Activated B cell treated with CpG ODN at 0.5 μM for 24 hours (primary cell): ENCODE data around the gene CAPN8. TPM values are rescaled to one million over a fixed set of nuclear protein-coding genes. Genes with fewer than 3 reads are reported as not detected.

Source experiments
- ATAC-seq: fragments of 200-7000 bp; cut with Tn5 transposase; one replicate; pipeline ENCODE4 v1.10.0; 2021; ENCODE audit warnings: low read depth, mild to moderate bottlenecking, moderate library complexity
- CTCF ChIA-PET: fragments of 350-600 bp; sonication (Branson Sonifier 250); formaldehyde crosslinking; loops from one replicate; lab custom pipeline; 2021; ENCODE audit warnings: antibody characterized with exemption; lab: Charles Lee
- POLR2A ChIA-PET: fragments of 350-600 bp; sonication (Branson Sonifier 250); formaldehyde crosslinking; loops from one replicate; lab custom pipeline; 2021; ENCODE audit warnings: antibody characterized with exemption; lab: Charles Lee
- DNase-seq: peaks from one replicate; pipeline ENCODE4 v3.0.0; 2022
- H3K27ac Mint-ChIP-seq: one replicate; pipeline ENCODE4 v1.8.0; 2020; ENCODE audit warnings: mixed read lengths
- H3K27me3 Mint-ChIP-seq: one replicate; pipeline ENCODE4 v1.8.0; 2021; ENCODE audit warnings: mixed read lengths
- H3K36me3 Mint-ChIP-seq: one replicate; pipeline ENCODE4 v1.8.0; 2021; ENCODE audit warnings: low read depth, mixed read lengths
- H3K4me1 Mint-ChIP-seq: one replicate; pipeline ENCODE4 v1.8.0; 2021; ENCODE audit warnings: mixed read lengths
- H3K4me3 Mint-ChIP-seq: one replicate; pipeline ENCODE4 v1.8.0; 2020; ENCODE audit warnings: mild to moderate bottlenecking, mixed read lengths
- H3K9me3 Mint-ChIP-seq: one replicate; pipeline ENCODE4 v1.8.0; 2020; ENCODE audit warnings: mixed read lengths
- intact Hi-C: fragments of 100-400 bp; cut with micrococcal nuclease; formaldehyde crosslinking; loops from one replicate; pipeline ENCODE4 v1.15.1; 2024
- total RNA-seq: library from RNA; stranded (reverse); gene quantifications from 2 replicates; pipeline ENCODE4 v1.2.3, GENCODE V29; 2022
- TF ChIP-seq, protein P1 (sequence below): fragments of 200-600 bp; IDR thresholded peaks from one replicate; pipeline ENCODE4 v1.8.0; 2022; ENCODE audit warnings: antibody characterized with exemption, mild to moderate bottlenecking

CAPN8 gene
- total RNA-seq, 1 donor from 2014 or later, result not detected

- no peaks in the 10 kb centered on the region for H3K36me3 Mint-ChIP-seq
- ChIA-PET POLR2A (no interaction called here), CTCF (no interaction called here)
- TF ChIP-seq, protein P1, sequence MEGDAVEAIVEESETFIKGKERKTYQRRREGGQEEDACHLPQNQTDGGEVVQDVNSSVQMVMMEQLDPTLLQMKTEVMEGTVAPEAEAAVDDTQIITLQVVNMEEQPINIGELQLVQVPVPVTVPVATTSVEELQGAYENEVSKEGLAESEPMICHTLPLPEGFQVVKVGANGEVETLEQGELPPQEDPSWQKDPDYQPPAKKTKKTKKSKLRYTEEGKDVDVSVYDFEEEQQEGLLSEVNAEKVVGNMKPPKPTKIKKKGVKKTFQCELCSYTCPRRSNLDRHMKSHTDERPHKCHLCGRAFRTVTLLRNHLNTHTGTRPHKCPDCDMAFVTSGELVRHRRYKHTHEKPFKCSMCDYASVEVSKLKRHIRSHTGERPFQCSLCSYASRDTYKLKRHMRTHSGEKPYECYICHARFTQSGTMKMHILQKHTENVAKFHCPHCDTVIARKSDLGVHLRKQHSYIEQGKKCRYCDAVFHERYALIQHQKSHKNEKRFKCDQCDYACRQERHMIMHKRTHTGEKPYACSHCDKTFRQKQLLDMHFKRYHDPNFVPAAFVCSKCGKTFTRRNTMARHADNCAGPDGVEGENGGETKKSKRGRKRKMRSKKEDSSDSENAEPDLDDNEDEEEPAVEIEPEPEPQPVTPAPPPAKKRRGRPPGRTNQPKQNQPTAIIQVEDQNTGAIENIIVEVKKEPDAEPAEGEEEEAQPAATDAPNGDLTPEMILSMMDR, result no peak
- H3K4me3 Mint-ChIP-seq, result no peak overlapping the region
- no peaks in the 10 kb centered on the region for H3K9me3 Mint-ChIP-seq
- no peak overlapping the region for H3K27ac Mint-ChIP-seq
- ATAC-seq (peak; percentile 31), DNase-seq (no peak)
- intact Hi-C loops, result no loop called here
- no peaks in the 10 kb centered on the region for H3K4me1 Mint-ChIP-seq
- H3K27me3 Mint-ChIP-seq, result no peaks in the 10 kb centered on the region
Measured at GRCh38 chr1:223621312-223621734, 44.2 kb downstream of the CAPN8 start.

GRCh38 chr1:223620297-223620897 is 45.1 kb downstream of the CAPN8 start:
- ChIA-PET CTCF (no interaction called here), POLR2A (no interaction called here)
- Mint-ChIP-seq H3K36me3 (no peaks in the 10 kb centered on the region), H3K27ac (no peak overlapping the region), H3K27me3 (no peaks in the 10 kb centered on the region), H3K9me3 (no peaks in the 10 kb centered on the region), H3K4me1 (no peaks in the 10 kb centered on the region), H3K4me3 (no peak overlapping the region)
- DNase-seq (no peak), ATAC-seq (no peak)
- intact Hi-C loops, result no loop called here
- TF ChIP-seq, protein P1, result no peak

DNA sequence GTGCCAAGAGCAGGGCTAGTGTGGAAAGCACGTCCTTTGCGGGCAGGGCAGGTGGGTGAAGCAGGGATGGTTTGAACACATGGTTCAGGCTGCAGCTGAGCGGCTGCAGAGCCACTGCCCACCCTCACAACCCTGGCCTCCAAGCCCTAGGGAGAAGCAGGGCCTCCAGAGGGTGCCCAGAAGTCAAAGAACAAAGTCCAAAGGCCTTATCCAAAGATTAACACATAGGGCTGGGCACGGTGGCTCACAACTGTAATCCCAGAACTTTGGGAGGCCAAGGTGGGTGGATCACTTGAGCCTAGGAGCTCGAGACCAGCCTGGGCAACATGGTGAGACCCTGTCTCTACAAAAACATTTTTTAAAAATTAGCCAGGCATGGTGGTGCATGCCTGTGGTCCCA is 46.8 kb downstream of the CAPN8 start:
- ChIA-PET CTCF (no interaction called here), POLR2A (no interaction called here)
- no peaks in the 10 kb centered on the region for H3K36me3 Mint-ChIP-seq
- ATAC-seq (no peak), DNase-seq (no peak)
- no peak overlapping the region for H3K27ac Mint-ChIP-seq
- H3K27me3 Mint-ChIP-seq, result no peaks in the 10 kb centered on the region
- no peak overlapping the region for H3K4me3 Mint-ChIP-seq
- no peaks in the 10 kb centered on the region for H3K9me3 Mint-ChIP-seq
- TF ChIP-seq, protein P1, result no peak
- H3K4me1 Mint-ChIP-seq, result no peaks in the 10 kb centered on the region
- intact Hi-C loops, result no loop called here

DNA sequence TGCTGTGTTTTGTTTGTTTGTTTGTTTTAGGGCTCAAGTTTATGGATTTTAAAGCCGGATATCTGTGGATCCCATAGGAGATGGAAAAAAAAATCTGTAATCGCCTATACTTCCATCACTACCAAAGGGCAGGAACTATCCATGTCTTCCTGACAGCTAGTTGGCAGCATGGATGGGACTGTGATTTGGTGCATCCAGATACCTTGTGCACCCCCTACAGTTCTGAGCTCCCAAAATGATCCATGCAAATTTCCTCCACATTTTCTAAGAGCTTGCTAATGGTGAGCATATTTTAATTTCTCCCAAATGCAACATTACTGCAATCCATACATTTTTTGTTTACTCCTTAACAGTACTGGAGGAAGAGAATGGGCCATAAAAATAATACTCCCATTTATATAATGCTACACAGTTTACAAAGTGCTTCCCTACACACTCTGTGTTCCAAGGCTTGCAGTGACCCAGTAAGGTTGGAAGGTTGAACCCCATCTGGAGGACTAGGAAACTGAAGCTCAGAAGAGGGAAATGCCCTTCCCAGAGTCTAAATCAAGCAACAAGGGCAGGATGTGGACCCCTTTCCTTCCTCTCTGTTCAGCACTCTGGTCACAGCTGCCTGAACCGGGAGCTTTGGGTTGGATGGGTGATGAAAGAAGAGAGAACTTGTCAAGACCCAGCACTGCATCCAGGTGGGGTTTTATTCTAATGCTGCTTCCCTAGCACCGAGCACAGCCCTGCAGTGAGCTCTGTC is 48.0 kb downstream of the CAPN8 start:
- H3K36me3 Mint-ChIP-seq, result no peaks in the 10 kb centered on the region
- H3K27ac Mint-ChIP-seq, result no peak overlapping the region
- ChIA-PET POLR2A (no interaction called here), CTCF (no interaction called here)
- H3K27me3 Mint-ChIP-seq, result no peaks in the 10 kb centered on the region
- ATAC-seq (no peak), DNase-seq (no peak)
- TF ChIP-seq, protein P1, result no peak
- no peak overlapping the region for H3K4me3 Mint-ChIP-seq
- H3K4me1 Mint-ChIP-seq, result no peaks in the 10 kb centered on the region
- intact Hi-C loops, result no loop called here
- H3K9me3 Mint-ChIP-seq, result no peaks in the 10 kb centered on the region

DNA sequence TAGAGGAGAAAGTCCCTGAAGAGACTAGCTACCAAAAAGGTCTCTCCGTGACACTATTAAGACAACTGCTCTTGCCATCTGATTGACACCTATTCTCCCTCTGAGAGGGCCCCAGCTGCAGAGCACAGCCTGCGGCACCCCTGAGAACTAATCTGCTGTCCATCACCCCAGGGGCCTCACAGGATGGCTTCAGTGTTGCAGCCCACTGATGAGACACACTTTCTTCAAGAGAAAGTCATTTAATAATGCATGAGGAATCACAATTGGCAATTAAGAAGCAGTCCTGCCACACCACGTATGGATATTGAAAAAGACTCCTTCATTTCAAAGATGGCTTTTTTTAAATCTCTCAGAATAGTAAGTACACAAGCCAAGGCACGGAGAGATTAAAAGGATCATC is 48.9 kb downstream of the CAPN8 start:
- ATAC-seq, result no peak
- Mint-ChIP-seq H3K4me1 (no peaks in the 10 kb centered on the region), H3K9me3 (no peaks in the 10 kb centered on the region), H3K27ac (no peak overlapping the region), H3K4me3 (no peak overlapping the region), H3K36me3 (no peaks in the 10 kb centered on the region), H3K27me3 (no peaks in the 10 kb centered on the region)
- CTCF ChIA-PET, result no interaction called here
- TF ChIP-seq, protein P1, result no peak
- DNase-seq, result no peak
- intact Hi-C loops, result no loop called here
- POLR2A ChIA-PET, result no interaction called here
